ENCODE measurements around the gene MKRN1. TPM values are rescaled to one million over a fixed set of nuclear protein-coding genes. Genes with fewer than 3 reads are reported as not detected.
A peak's percentile ranks its signal among the peaks of the same experiment; 100 is the strongest.
"Not testable (repeated sequence)": the region's sequence is repeated elsewhere in the genome, so short reads cannot be mapped to it uniquely, and the experiment has no call there.

The MKRN1 gene
- polyA plus RNA-seq, 1 donor, result 85.2 TPM

- WGBS (ENCODE audit: insufficient coverage, low lambda C conversion rate), result 40% methylated on average over 1 of the region's 2 CpGs
- no peak for DNase-seq
- Histone ChIP-seq H3K36me3 (ENCODE audit: control insufficient read depth, insufficient read depth, low read length) (no peaks in the 10 kb centered on the region), H3K4me1 (ENCODE audit: control insufficient read depth, insufficient read depth, low read length) (no peaks in the 10 kb centered on the region), H3K27ac (ENCODE audit: low read length) (no peak overlapping the region), H3K4me3 (ENCODE audit: low read length) (no peak overlapping the region), H3K9me3 (ENCODE audit: control insufficient read depth, low read depth, low read length) (no peaks in the 10 kb centered on the region), H3K27me3 (ENCODE audit: control insufficient read depth, insufficient read depth, low read length) (no peaks in the 10 kb centered on the region)
Observed at GRCh38 chr7:140441519-140441918, 37.8 kb downstream of the MKRN1 start.

GRCh38 chr7:140440593-140440992 lies 38.7 kb downstream of the MKRN1 start:
- no peaks in the 10 kb centered on the region for H3K4me1 ChIP-seq (ENCODE audit: control insufficient read depth, insufficient read depth, low read length)

GRCh38 chr7:140439359-140439758 lies 39.9 kb downstream of the MKRN1 start:
- DNase-seq, result peak in 1 of 2 donors; percentile 43
- Histone ChIP-seq H3K4me3 (ENCODE audit: low read length) (no peak overlapping the region), H3K27me3 (ENCODE audit: control insufficient read depth, insufficient read depth, low read length) (peaks cover 9% of the 10 kb centered on the region), H3K9me3 (ENCODE audit: control insufficient read depth, low read depth, low read length) (peaks cover 2% of the 10 kb centered on the region), H3K27ac (ENCODE audit: low read length) (no peak overlapping the region), H3K36me3 (ENCODE audit: control insufficient read depth, insufficient read depth, low read length) (no peaks in the 10 kb centered on the region), H3K4me1 (ENCODE audit: control insufficient read depth, insufficient read depth, low read length) (no peaks in the 10 kb centered on the region)
- no CpG with 5 or more reads among the region's 3 CpGs for WGBS (ENCODE audit: insufficient coverage, low lambda C conversion rate)

More at GRCh38 chr7:140440593-140440992, 38.7 kb downstream of the MKRN1 start:
- WGBS (ENCODE audit: insufficient coverage, low lambda C conversion rate), result no CpG with 5 or more reads among the region's 3 CpGs
- Histone ChIP-seq H3K36me3 (ENCODE audit: control insufficient read depth, insufficient read depth, low read length) (no peaks in the 10 kb centered on the region), H3K9me3 (ENCODE audit: control insufficient read depth, low read depth, low read length) (no peaks in the 10 kb centered on the region), H3K4me3 (ENCODE audit: low read length) (no peak overlapping the region), H3K27ac (ENCODE audit: low read length) (no peak overlapping the region), H3K27me3 (ENCODE audit: control insufficient read depth, insufficient read depth, low read length) (peaks cover 2% of the 10 kb centered on the region)
- no peak for DNase-seq

GRCh38 chr7:140435252-140435895 lies 43.9 kb downstream of the MKRN1 start:
- WGBS (ENCODE audit: insufficient coverage, low lambda C conversion rate), result no CpG with 5 or more reads among the region's 51 CpGs
- Histone ChIP-seq H3K4me1 (ENCODE audit: control insufficient read depth, insufficient read depth, low read length) (no peaks in the 10 kb centered on the region), H3K9me3 (ENCODE audit: control insufficient read depth, low read depth, low read length) (peaks cover 5% of the 10 kb centered on the region), H3K36me3 (ENCODE audit: control insufficient read depth, insufficient read depth, low read length) (no peaks in the 10 kb centered on the region), H3K4me3 (ENCODE audit: low read length) (no peak overlapping the region), H3K27ac (ENCODE audit: low read length) (no peak overlapping the region), H3K27me3 (ENCODE audit: control insufficient read depth, insufficient read depth, low read length) (peaks cover 9% of the 10 kb centered on the region)
- DNase-seq, result no peak

- Histone ChIP-seq H3K27me3 (ENCODE audit: control insufficient read depth, insufficient read depth, low read length) (peaks cover 9% of the 10 kb centered on the region), H3K27ac (ENCODE audit: low read length) (no peak overlapping the region), H3K4me1 (ENCODE audit: control insufficient read depth, insufficient read depth, low read length) (no peaks in the 10 kb centered on the region), H3K36me3 (ENCODE audit: control insufficient read depth, insufficient read depth, low read length) (no peaks in the 10 kb centered on the region), H3K4me3 (ENCODE audit: low read length) (no peak overlapping the region), H3K9me3 (ENCODE audit: control insufficient read depth, low read depth, low read length) (peaks cover 5% of the 10 kb centered on the region)
- DNase-seq, result no peak
- no CpG with 5 or more reads among the region's 3 CpGs for WGBS (ENCODE audit: insufficient coverage, low lambda C conversion rate)
Observed at GRCh38 chr7:140433396-140433795, 45.9 kb downstream of the MKRN1 start.

GRCh38 chr7:140426130-140426529 lies 53.2 kb downstream of the MKRN1 start:
- DNase-seq, result no peak
- Histone ChIP-seq H3K4me1 (ENCODE audit: control insufficient read depth, insufficient read depth, low read length) (no peaks in the 10 kb centered on the region), H3K27ac (ENCODE audit: low read length) (no peak overlapping the region), H3K27me3 (ENCODE audit: control insufficient read depth, insufficient read depth, low read length) (no peaks in the 10 kb centered on the region), H3K36me3 (ENCODE audit: control insufficient read depth, insufficient read depth, low read length) (peaks cover 5% of the 10 kb centered on the region), H3K4me3 (ENCODE audit: low read length) (no peak overlapping the region), H3K9me3 (ENCODE audit: control insufficient read depth, low read depth, low read length) (peaks cover 3% of the 10 kb centered on the region)
- WGBS (ENCODE audit: insufficient coverage, low lambda C conversion rate), result no CpG with 5 or more reads among the region's 6 CpGs

GRCh38 chr7:140425718-140426117 lies 53.6 kb downstream of the MKRN1 start:
- no peak overlapping the region for H3K27ac ChIP-seq (ENCODE audit: low read length)
- H3K27me3 ChIP-seq (ENCODE audit: control insufficient read depth, insufficient read depth, low read length), result no peaks in the 10 kb centered on the region
- H3K9me3 ChIP-seq (ENCODE audit: control insufficient read depth, low read depth, low read length), result peaks cover 2% of the 10 kb centered on the region
- no CpG with 5 or more reads among the region's 12 CpGs for WGBS (ENCODE audit: insufficient coverage, low lambda C conversion rate)
- no peak for DNase-seq
- H3K4me3 ChIP-seq (ENCODE audit: low read length), result no peak overlapping the region
- H3K4me1 ChIP-seq (ENCODE audit: control insufficient read depth, insufficient read depth, low read length), result no peaks in the 10 kb centered on the region
- peaks cover 5% of the 10 kb centered on the region for H3K36me3 ChIP-seq (ENCODE audit: control insufficient read depth, insufficient read depth, low read length)

GRCh38 chr7:140423501-140423900 lies 55.8 kb downstream of the MKRN1 start:
- Histone ChIP-seq H3K4me3 (ENCODE audit: low read length) (no peak overlapping the region), H3K36me3 (ENCODE audit: control insufficient read depth, insufficient read depth, low read length) (peaks cover 5% of the 10 kb centered on the region), H3K9me3 (ENCODE audit: control insufficient read depth, low read depth, low read length) (no peaks in the 10 kb centered on the region), H3K27ac (ENCODE audit: low read length) (no peak overlapping the region), H3K4me1 (ENCODE audit: control insufficient read depth, insufficient read depth, low read length) (no peaks in the 10 kb centered on the region), H3K27me3 (ENCODE audit: control insufficient read depth, insufficient read depth, low read length) (no peaks in the 10 kb centered on the region)
- no peak for DNase-seq
- WGBS (ENCODE audit: insufficient coverage, low lambda C conversion rate), result no CpG with 5 or more reads among the region's 3 CpGs

GRCh38 chr7:140421521-140421920 lies 57.8 kb downstream of the MKRN1 start:
- Histone ChIP-seq H3K9me3 (ENCODE audit: control insufficient read depth, low read depth, low read length) (no peaks in the 10 kb centered on the region), H3K36me3 (ENCODE audit: control insufficient read depth, insufficient read depth, low read length) (peaks cover 4% of the 10 kb centered on the region), H3K4me1 (ENCODE audit: control insufficient read depth, insufficient read depth, low read length) (no peaks in the 10 kb centered on the region), H3K27me3 (ENCODE audit: control insufficient read depth, insufficient read depth, low read length) (no peaks in the 10 kb centered on the region), H3K4me3 (ENCODE audit: low read length) (no peak overlapping the region), H3K27ac (ENCODE audit: low read length) (no peak overlapping the region)
- 86% methylated on average over 1 of the region's 2 CpGs for WGBS (ENCODE audit: insufficient coverage, low lambda C conversion rate)
- no peak for DNase-seq

GRCh38 chr7:140418653-140419052 lies 60.7 kb downstream of the MKRN1 start:
- 100% methylated on average over 1 of the region's 4 CpGs for WGBS (ENCODE audit: insufficient coverage, low lambda C conversion rate)
- Histone ChIP-seq H3K4me1 (ENCODE audit: control insufficient read depth, insufficient read depth, low read length) (no peaks in the 10 kb centered on the region), H3K27me3 (ENCODE audit: control insufficient read depth, insufficient read depth, low read length) (no peaks in the 10 kb centered on the region), H3K9me3 (ENCODE audit: control insufficient read depth, low read depth, low read length) (no peaks in the 10 kb centered on the region), H3K4me3 (ENCODE audit: low read length) (no peak overlapping the region), H3K27ac (ENCODE audit: low read length) (no peak overlapping the region), H3K36me3 (ENCODE audit: control insufficient read depth, insufficient read depth, low read length) (peaks cover under 1% of the 10 kb centered on the region)
- no peak for DNase-seq

- WGBS (ENCODE audit: insufficient coverage, low lambda C conversion rate), result 33% methylated on average over 1 of the region's 5 CpGs
- not testable (repeated sequence) for H3K4me3 ChIP-seq (ENCODE audit: low read length); H3K4me1 ChIP-seq (ENCODE audit: control insufficient read depth, insufficient read depth, low read length); H3K9me3 ChIP-seq (ENCODE audit: control insufficient read depth, low read depth, low read length); H3K27ac ChIP-seq (ENCODE audit: low read length); H3K27me3 ChIP-seq (ENCODE audit: control insufficient read depth, insufficient read depth, low read length); H3K36me3 ChIP-seq (ENCODE audit: control insufficient read depth, insufficient read depth, low read length)
- peak; percentile 14 to 16 for DNase-seq
Observed at GRCh38 chr7:140418156-140418472, 61.2 kb downstream of the MKRN1 start.

All from large intestine (tissue), 3 donors.